HepG2 (cell line): ENCODE measurements around the gene WDR27. TPM values are rescaled to one million over a fixed set of nuclear protein-coding genes. Genes with fewer than 3 reads are reported as not detected.

Experiments used
- ATF7-NPFF ChIP-seq: sonication (generic); formaldehyde crosslinking; IDR thresholded peaks from 2 replicates; pipeline ENCODE4 v1.8.1; 2023; ENCODE audit warnings: mild to moderate bottlenecking, low read depth, missing genetic modification reagents, moderate library complexity
- ERF ChIP-seq: IDR thresholded peaks from 2 replicates; pipeline ENCODE4 v1.6.1; 2018; ENCODE audit warnings: missing biosample characterization, missing genetic modification reagents
- FOSL2 ChIP-seq: sonication (generic); formaldehyde crosslinking; IDR thresholded peaks from 2 replicates; pipeline ENCODE4 v1.4.0; 2020; ENCODE audit warnings: missing genetic modification reagents
- KDM5A ChIP-seq: fragments of 200-600 bp; sonication (generic); IDR thresholded peaks from 2 replicates; pipeline ENCODE4 v1.7.0; 2018; ENCODE audit warnings: antibody characterized with exemption, mild to moderate bottlenecking, low read length, borderline replicate concordance
- NCOR1 ChIP-seq: fragments of 200-600 bp; sonication (generic); IDR thresholded peaks from 2 replicates; pipeline ENCODE4 v1.7.0; 2017; ENCODE audit warnings: antibody characterized with exemption, low read length, borderline replicate concordance
- PAXIP1 ChIP-seq: sonication (generic); formaldehyde crosslinking; conservative IDR thresholded peaks from 2 replicates; pipeline ENCODE4 v1.4.0; 2020; ENCODE audit warnings: mild to moderate bottlenecking, missing genetic modification reagents, moderate library complexity
- PRPF4 ChIP-seq: fragments of 200-400 bp; formaldehyde crosslinking; IDR thresholded peaks from 2 replicates; pipeline ENCODE4 v1.6.1; 2016; ENCODE audit warnings: low read length, low read depth; ENCODE audit not compliant: poor library complexity, severe bottlenecking
- RELA ChIP-seq: sonication (generic); formaldehyde crosslinking; IDR thresholded peaks from 2 replicates; pipeline ENCODE4 v1.4.0; 2020; ENCODE audit warnings: missing genetic modification reagents
- SMYD3 ChIP-seq: sonication (generic); formaldehyde crosslinking; IDR thresholded peaks from 2 replicates; pipeline ENCODE4 v1.8.1; 2023; ENCODE audit warnings: mild to moderate bottlenecking, missing genetic modification reagents
- SOX5 ChIP-seq: IDR thresholded peaks from 2 replicates; pipeline ENCODE4 v1.6.1; 2016; ENCODE audit warnings: borderline replicate concordance
- SRY ChIP-seq: sonication (generic); formaldehyde crosslinking; IDR thresholded peaks from 2 replicates; pipeline ENCODE4 v1.8.0; 2022; ENCODE audit warnings: mild to moderate bottlenecking, missing genetic modification reagents
- TGIF2 ChIP-seq: IDR thresholded peaks from 2 replicates; pipeline ENCODE4 v1.6.1; 2016; ENCODE audit warnings: control low read depth, missing compliant biosample characterization
- ZNF30 ChIP-seq: sonication (generic); formaldehyde crosslinking; IDR thresholded peaks from 2 replicates; pipeline ENCODE4 v1.5.0; 2020; ENCODE audit warnings: mild to moderate bottlenecking, missing genetic modification reagents
- ZNF33A ChIP-seq: sonication (generic); formaldehyde crosslinking; IDR thresholded peaks from 2 replicates; pipeline ENCODE4 v1.5.1; 2020; ENCODE audit warnings: missing genetic modification reagents, mild to moderate bottlenecking, moderate library complexity, borderline replicate concordance
- ZNF468 ChIP-seq: sonication (generic); formaldehyde crosslinking; IDR thresholded peaks from 2 replicates; pipeline ENCODE4 v1.8.0; 2022; ENCODE audit warnings: mild to moderate bottlenecking, moderate library complexity, missing genetic modification reagents
- ZNF746 ChIP-seq: sonication (generic); formaldehyde crosslinking; IDR thresholded peaks from 2 replicates; pipeline ENCODE4 v1.8.0; 2022; ENCODE audit warnings: mild to moderate bottlenecking, missing genetic modification reagents
- polyA plus RNA-seq, 8 experiments: library from polyadenylated mRNA; depleted of rRNA in 3 of 8; stranded (reverse) in 7 of 8; unstranded in 1 of 8; fragments of >200 nt; fragmentation: Illumina TruSeq in 4 of 8; extraction: Trizol in 4 of 8; gene quantifications; 2 replicates each; pipeline versions ENCODE4 v1.2.1 to v1.2.3, GENCODE V29; 2011 to 2016; ENCODE audit warnings: low read depth in 4 of 8, missing spikeins in 1 of 8, mixed read lengths in 1 of 8; ENCODE audit not compliant: insufficient read depth in 1 of 8
- total RNA-seq, 5 experiments: library from RNA; depleted of rRNA; stranded (reverse); fragments of >200 nt; fragmentation: Illumina TruSeq; extraction: Trizol; gene quantifications; 2 replicates each; pipeline ENCODE4 v1.2.3, GENCODE V29; 2016; ENCODE audit warnings: low read depth in 1 of 5
- TF ChIP-seq, protein P1 (sequence below): sonication (generic); formaldehyde crosslinking; IDR thresholded peaks from 2 replicates; pipeline ENCODE4 v1.9.0; 2021; ENCODE audit warnings: mild to moderate bottlenecking, missing genetic modification reagents
- TF ChIP-seq, protein P2 (sequence below): sonication (generic); formaldehyde crosslinking; IDR thresholded peaks from 2 replicates; pipeline ENCODE4 v1.9.0; 2022; ENCODE audit warnings: missing genetic modification reagents, mild to moderate bottlenecking, borderline replicate concordance

Gene WDR27
- total and polyA plus RNA-seq, 2 of the 13 experiments (the other 11 are each of a cell fraction or from before 2014, with no cell fraction given): 34.1 to 80.3 TPM

DNA sequence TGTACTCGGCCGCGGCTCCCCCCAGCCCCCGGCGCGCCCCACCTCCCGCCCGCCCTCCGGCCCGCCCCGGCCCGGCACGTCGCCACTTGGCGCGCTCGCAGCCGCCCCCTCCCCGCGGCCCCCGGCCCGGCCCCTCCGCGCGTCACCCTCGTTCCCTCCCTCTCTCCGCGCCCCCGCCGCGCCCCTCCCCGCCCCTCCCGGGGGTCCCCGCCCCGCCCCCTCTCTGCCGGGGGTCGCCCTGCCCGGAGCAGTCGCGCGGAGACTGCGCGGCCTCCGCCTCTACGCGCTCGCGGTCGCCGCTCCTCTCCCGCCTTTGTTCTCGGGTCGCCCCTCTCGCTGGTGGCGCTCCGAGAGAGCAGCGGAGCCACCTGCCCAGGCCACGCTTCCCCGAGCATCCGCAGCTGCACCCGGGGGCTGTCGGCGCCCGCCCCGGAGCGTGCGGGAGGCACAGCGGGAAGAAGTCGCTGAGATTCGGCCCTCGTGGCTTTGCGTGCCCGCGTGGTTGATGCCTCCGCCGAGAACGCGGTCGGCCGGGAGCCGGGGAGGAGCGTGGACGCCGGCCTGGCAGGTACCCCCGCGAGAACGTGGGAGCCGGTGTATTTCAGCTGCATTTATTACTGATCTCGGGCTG lies 22.8 kb upstream of the WDR27 start, which contains the start of gene PHF10 (continued):
- TF ChIP-seq, protein P1, sequence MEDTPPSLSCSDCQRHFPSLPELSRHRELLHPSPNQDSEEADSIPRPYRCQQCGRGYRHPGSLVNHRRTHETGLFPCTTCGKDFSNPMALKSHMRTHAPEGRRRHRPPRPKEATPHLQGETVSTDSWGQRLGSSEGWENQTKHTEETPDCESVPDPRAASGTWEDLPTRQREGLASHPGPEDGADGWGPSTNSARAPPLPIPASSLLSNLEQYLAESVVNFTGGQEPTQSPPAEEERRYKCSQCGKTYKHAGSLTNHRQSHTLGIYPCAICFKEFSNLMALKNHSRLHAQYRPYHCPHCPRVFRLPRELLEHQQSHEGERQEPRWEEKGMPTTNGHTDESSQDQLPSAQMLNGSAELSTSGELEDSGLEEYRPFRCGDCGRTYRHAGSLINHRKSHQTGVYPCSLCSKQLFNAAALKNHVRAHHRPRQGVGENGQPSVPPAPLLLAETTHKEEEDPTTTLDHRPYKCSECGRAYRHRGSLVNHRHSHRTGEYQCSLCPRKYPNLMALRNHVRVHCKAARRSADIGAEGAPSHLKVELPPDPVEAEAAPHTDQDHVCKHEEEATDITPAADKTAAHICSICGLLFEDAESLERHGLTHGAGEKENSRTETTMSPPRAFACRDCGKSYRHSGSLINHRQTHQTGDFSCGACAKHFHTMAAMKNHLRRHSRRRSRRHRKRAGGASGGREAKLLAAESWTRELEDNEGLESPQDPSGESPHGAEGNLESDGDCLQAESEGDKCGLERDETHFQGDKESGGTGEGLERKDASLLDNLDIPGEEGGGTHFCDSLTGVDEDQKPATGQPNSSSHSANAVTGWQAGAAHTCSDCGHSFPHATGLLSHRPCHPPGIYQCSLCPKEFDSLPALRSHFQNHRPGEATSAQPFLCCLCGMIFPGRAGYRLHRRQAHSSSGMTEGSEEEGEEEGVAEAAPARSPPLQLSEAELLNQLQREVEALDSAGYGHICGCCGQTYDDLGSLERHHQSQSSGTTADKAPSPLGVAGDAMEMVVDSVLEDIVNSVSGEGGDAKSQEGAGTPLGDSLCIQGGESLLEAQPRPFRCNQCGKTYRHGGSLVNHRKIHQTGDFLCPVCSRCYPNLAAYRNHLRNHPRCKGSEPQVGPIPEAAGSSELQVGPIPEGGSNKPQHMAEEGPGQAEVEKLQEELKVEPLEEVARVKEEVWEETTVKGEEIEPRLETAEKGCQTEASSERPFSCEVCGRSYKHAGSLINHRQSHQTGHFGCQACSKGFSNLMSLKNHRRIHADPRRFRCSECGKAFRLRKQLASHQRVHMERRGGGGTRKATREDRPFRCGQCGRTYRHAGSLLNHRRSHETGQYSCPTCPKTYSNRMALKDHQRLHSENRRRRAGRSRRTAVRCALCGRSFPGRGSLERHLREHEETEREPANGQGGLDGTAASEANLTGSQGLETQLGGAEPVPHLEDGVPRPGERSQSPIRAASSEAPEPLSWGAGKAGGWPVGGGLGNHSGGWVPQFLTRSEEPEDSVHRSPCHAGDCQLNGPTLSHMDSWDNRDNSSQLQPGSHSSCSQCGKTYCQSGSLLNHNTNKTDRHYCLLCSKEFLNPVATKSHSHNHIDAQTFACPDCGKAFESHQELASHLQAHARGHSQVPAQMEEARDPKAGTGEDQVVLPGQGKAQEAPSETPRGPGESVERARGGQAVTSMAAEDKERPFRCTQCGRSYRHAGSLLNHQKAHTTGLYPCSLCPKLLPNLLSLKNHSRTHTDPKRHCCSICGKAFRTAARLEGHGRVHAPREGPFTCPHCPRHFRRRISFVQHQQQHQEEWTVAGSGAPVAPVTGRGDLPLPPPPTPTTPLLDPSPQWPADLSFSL (CRISPR knock-in tag): no peak
- 0 out of 2 replicates have a peak, but pooled peaks have one; percentile 72 for TF ChIP-seq ZNF33A
- no peak; the same call in 1 of the 2 replicates for TF ChIP-seq KDM5A
- peak; percentile 78; the same call in 1 of the 2 replicates for TF ChIP-seq ZNF30
- TF ChIP-seq ZNF746 (CRISPR knock-in tag): peak; percentile 64; the same call in 1 of the 2 replicates
- TF ChIP-seq ERF: peak; percentile 48; the same call in 1 of the 2 replicates
- no peak for TF ChIP-seq FOSL2
- TF ChIP-seq PRPF4: no peak
- TF ChIP-seq, protein P2, sequence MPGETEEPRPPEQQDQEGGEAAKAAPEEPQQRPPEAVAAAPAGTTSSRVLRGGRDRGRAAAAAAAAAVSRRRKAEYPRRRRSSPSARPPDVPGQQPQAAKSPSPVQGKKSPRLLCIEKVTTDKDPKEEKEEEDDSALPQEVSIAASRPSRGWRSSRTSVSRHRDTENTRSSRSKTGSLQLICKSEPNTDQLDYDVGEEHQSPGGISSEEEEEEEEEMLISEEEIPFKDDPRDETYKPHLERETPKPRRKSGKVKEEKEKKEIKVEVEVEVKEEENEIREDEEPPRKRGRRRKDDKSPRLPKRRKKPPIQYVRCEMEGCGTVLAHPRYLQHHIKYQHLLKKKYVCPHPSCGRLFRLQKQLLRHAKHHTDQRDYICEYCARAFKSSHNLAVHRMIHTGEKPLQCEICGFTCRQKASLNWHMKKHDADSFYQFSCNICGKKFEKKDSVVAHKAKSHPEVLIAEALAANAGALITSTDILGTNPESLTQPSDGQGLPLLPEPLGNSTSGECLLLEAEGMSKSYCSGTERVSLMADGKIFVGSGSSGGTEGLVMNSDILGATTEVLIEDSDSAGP (CRISPR knock-in tag): peak; percentile 93; the same call in 1 of the 2 replicates
- TF ChIP-seq NCOR1: no peak
- TF ChIP-seq ATF7-NPFF: peak; percentile 91; the same call in 1 of the 2 replicates
- TF ChIP-seq SOX5 (CRISPR knock-in tag): 0 out of 2 replicates have a peak, but pooled peaks have one; percentile 7
- peak; percentile 61 for TF ChIP-seq SRY (CRISPR knock-in tag)
- no peak for TF ChIP-seq TGIF2 (CRISPR knock-in tag)
- TF ChIP-seq RELA (CRISPR knock-in tag): peak; percentile 26; the same call in 1 of the 2 replicates
- TF ChIP-seq ZNF468 (CRISPR knock-in tag): peak; percentile 90; the same call in 1 of the 2 replicates
- TF ChIP-seq SMYD3: no peak
- no peak for TF ChIP-seq PAXIP1
